NCI-H82 treated with DMSO at 0.1 percent for 48 hours (cell line): Measurements from ENCODE around the gene CHRNA5.

Source experiments
- DNase-seq: peaks from one replicate; lab custom pipeline; 2025; ENCODE audit not compliant: unreplicated experiment; lab: John Stamatoyannopoulos, UW

The CHRNA5 gene

GRCh38 chr15:78619022-78619950 lies 54.0 kb downstream of the CHRNA5 start:
- no peak for DNase-seq

- no peak for DNase-seq
These were observed 54.8 kb downstream of the CHRNA5 start for GRCh38 chr15:78620021-78620526.

- no peak for DNase-seq
These were observed 55.5 kb downstream of the CHRNA5 start, which contains the start of gene CHRNA3 for GRCh38 chr15:78620527-78621421. TSS of gene CHRNA3 (minus strand) at chr15:78620996. CDS start at chr15:78620794, 202 bp downstream.

- no peak for DNase-seq
These were observed 56.6 kb downstream of the CHRNA5 start for GRCh38 chr15:78621810-78622402.

- DNase-seq, result no peak
These were observed 58.6 kb downstream of the CHRNA5 start for GRCh38 chr15:78623786-78624497.

- no peak for DNase-seq
These were observed 59.6 kb downstream of the CHRNA5 start for GRCh38 chr15:78624651-78625590.

GRCh38 chr15:78625606-78626280 lies 60.4 kb downstream of the CHRNA5 start:
- DNase-seq, result no peak

- DNase-seq, result peak; percentile 12
These were observed 61.2 kb downstream of the CHRNA5 start for GRCh38 chr15:78626381-78626995.

- DNase-seq, result no peak
These were observed 62.0 kb downstream of the CHRNA5 start for GRCh38 chr15:78627348-78627747.

GRCh38 chr15:78628227-78628626 lies 62.9 kb downstream of the CHRNA5 start:
- no peak for DNase-seq

- DNase-seq, result no peak
These were observed 63.9 kb downstream of the CHRNA5 start for GRCh38 chr15:78629031-78629715.

GRCh38 chr15:78629716-78630065 lies 64.4 kb downstream of the CHRNA5 start:
- DNase-seq, result no peak

GRCh38 chr15:78630886-78631633 lies 65.7 kb downstream of the CHRNA5 start:
- DNase-seq, result no peak

- DNase-seq, result no peak
These were observed 68.0 kb downstream of the CHRNA5 start for GRCh38 chr15:78633348-78633747.

- DNase-seq, result no peak
These were observed 69.2 kb downstream of the CHRNA5 start for GRCh38 chr15:78634210-78635145.

GRCh38 chr15:78635346-78635745 lies 70.0 kb downstream of the CHRNA5 start:
- no peak for DNase-seq
